ENCODE results near the gene FKBP2. TPM values are rescaled to one million over a fixed set of nuclear protein-coding genes. Genes with fewer than 3 reads are reported as not detected.
A peak's percentile ranks its signal among the peaks of the same experiment; 100 is the strongest.

Gene FKBP2
- total and polyA plus RNA-seq, 2 of the 13 experiments (the other 11 are each of a cell fraction or from before 2014, with no cell fraction given): 30.1 to 53.3 TPM

DNA sequence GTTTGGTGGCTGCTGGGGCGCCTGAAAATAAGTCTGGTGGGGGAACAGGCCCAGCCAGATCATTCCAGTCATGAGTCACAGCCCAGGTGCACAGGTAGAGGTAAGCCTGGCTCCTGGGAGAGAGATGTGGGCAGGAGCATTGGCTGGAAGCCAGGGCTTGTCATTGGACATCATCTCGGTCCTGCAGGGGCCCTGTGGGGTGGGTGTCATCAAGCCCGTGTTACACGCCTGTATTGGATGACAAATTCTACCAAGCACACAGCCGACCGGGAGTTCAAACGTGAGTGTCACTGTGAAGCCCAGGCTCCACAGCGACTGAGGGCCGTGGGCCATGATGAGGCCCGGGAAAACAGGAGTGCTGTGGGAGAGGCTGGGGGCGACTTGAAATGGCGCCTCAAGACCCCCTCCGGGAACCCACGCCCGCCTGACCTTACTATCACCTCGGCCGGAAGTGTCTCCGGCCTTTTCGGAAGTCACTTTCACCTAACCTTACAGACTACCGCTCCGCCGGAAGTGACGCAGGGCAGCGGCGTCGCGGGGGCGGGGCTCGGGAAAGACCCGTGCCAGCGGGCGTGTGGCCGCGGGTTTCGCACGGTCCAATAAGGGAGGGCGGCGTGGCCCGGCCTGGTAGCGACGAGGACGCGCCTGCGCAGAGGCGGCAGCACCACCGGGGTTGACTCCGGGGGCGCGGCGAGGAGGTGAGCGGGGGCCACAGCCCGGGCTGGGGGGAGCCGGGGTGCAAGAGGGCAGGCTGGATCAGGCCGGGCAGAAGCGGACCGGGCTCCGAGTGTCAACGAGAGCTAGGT lies at the start of gene FKBP2 (continued):
- TF ChIP-seq HNF1B (CRISPR knock-in tag; IDR thresholded peaks at IDR 0.05): peak; percentile 93
- no peak for TF ChIP-seq XBP1 (CRISPR knock-in tag; IDR thresholded peaks at IDR 0.05)
- peak; percentile 65; the same call in 1 of the 2 replicates for TF ChIP-seq PHF8 (CRISPR knock-in tag; IDR thresholded peaks at IDR 0.05)
- TF ChIP-seq ARHGAP35 (CRISPR knock-in tag; IDR thresholded peaks at IDR 0.05; ENCODE audit: borderline replicate concordance): no peak
- TF ChIP-seq ZNF605 (CRISPR knock-in tag; IDR thresholded peaks at IDR 0.05): peak; percentile 89
- no peak for TF ChIP-seq ADNP (CRISPR knock-in tag; IDR thresholded peaks at IDR 0.05)
- no peak for TF ChIP-seq TOPORS (CRISPR knock-in tag; IDR thresholded peaks at IDR 0.05)
- TF ChIP-seq MAFG (CRISPR knock-in tag; IDR thresholded peaks at IDR 0.05): no peak
- no peak for TF ChIP-seq ZNF7 (CRISPR knock-in tag; IDR thresholded peaks at IDR 0.05)
- TF ChIP-seq, protein P1, sequence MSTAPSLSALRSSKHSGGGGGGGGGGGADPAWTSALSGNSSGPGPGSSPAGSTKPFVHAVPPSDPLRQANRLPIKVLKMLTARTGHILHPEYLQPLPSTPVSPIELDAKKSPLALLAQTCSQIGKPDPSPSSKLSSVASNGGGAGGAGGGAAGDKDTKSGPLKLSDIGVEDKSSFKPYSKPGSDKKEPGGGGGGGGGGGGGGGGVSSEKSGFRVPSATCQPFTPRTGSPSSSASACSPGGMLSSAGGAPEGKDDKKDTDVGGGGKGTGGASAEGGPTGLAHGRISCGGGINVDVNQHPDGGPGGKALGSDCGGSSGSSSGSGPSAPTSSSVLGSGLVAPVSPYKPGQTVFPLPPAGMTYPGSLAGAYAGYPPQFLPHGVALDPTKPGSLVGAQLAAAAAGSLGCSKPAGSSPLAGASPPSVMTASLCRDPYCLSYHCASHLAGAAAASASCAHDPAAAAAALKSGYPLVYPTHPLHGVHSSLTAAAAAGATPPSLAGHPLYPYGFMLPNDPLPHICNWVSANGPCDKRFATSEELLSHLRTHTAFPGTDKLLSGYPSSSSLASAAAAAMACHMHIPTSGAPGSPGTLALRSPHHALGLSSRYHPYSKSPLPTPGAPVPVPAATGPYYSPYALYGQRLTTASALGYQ (CRISPR knock-in tag; IDR thresholded peaks at IDR 0.05): no peak; the same call in 1 of the 2 replicates
- no peak for TF ChIP-seq ZNF737 (CRISPR knock-in tag; IDR thresholded peaks at IDR 0.05; ENCODE audit: borderline replicate concordance)
- TF ChIP-seq HMG20A (CRISPR knock-in tag; IDR thresholded peaks at IDR 0.05; ENCODE audit: borderline replicate concordance): no peak
- no peak for TF ChIP-seq JUN (CRISPR knock-in tag; IDR thresholded peaks at IDR 0.05)
- TF ChIP-seq FOXO1 (CRISPR knock-in tag; IDR thresholded peaks at IDR 0.05): no peak; the same call in 1 of the 2 replicates
- TF ChIP-seq, protein P2, sequence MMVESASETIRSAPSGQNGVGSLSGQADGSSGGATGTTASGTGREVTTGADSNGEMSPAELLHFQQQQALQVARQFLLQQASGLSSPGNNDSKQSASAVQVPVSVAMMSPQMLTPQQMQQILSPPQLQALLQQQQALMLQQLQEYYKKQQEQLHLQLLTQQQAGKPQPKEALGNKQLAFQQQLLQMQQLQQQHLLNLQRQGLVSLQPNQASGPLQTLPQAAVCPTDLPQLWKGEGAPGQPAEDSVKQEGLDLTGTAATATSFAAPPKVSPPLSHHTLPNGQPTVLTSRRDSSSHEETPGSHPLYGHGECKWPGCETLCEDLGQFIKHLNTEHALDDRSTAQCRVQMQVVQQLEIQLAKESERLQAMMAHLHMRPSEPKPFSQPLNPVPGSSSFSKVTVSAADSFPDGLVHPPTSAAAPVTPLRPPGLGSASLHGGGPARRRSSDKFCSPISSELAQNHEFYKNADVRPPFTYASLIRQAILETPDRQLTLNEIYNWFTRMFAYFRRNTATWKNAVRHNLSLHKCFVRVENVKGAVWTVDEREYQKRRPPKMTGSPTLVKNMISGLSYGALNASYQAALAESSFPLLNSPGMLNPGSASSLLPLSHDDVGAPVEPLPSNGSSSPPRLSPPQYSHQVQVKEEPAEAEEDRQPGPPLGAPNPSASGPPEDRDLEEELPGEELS (CRISPR knock-in tag; IDR thresholded peaks at IDR 0.05): peak; percentile 54
- peak; percentile 68; the same call in 1 of the 2 replicates for TF ChIP-seq GLI4 (CRISPR knock-in tag; IDR thresholded peaks at IDR 0.05; ENCODE audit: borderline replicate concordance)
- TF ChIP-seq, protein P3, sequence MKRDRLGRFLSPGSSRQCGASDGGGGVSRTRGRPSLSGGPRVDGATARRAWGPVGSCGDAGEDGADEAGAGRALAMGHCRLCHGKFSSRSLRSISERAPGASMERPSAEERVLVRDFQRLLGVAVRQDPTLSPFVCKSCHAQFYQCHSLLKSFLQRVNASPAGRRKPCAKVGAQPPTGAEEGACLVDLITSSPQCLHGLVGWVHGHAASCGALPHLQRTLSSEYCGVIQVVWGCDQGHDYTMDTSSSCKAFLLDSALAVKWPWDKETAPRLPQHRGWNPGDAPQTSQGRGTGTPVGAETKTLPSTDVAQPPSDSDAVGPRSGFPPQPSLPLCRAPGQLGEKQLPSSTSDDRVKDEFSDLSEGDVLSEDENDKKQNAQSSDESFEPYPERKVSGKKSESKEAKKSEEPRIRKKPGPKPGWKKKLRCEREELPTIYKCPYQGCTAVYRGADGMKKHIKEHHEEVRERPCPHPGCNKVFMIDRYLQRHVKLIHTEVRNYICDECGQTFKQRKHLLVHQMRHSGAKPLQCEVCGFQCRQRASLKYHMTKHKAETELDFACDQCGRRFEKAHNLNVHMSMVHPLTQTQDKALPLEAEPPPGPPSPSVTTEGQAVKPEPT (CRISPR knock-in tag; IDR thresholded peaks at IDR 0.05; ENCODE audit: low read depth): no peak
- TF ChIP-seq ZNF691 (CRISPR knock-in tag; IDR thresholded peaks at IDR 0.05; ENCODE audit: borderline replicate concordance, low read depth): no peak
- TF ChIP-seq, protein P4, sequence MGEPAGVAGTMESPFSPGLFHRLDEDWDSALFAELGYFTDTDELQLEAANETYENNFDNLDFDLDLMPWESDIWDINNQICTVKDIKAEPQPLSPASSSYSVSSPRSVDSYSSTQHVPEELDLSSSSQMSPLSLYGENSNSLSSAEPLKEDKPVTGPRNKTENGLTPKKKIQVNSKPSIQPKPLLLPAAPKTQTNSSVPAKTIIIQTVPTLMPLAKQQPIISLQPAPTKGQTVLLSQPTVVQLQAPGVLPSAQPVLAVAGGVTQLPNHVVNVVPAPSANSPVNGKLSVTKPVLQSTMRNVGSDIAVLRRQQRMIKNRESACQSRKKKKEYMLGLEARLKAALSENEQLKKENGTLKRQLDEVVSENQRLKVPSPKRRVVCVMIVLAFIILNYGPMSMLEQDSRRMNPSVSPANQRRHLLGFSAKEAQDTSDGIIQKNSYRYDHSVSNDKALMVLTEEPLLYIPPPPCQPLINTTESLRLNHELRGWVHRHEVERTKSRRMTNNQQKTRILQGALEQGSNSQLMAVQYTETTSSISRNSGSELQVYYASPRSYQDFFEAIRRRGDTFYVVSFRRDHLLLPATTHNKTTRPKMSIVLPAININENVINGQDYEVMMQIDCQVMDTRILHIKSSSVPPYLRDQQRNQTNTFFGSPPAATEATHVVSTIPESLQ (CRISPR knock-in tag; conservative IDR thresholded peaks at IDR 0.05): no peak

Data from HepG2 (cell line).